Endothelial cell of umbilical vein (primary cell): ENCODE results near the gene CFI. TPM values are rescaled to one million over a fixed set of nuclear protein-coding genes. Genes with fewer than 3 reads are reported as not detected.

ENCODE experiments used
- BruUV-seq: library from RNA; stranded (reverse); fragments of 400-500 nt; replicated peaks from 2 replicates; lab custom pipeline; 2021; lab: Mats Ljungman, UMichigan
- CTCF ChIA-PET: fragments of 300-600, 350-600 bp; sonication (Branson Sonifier 250); formaldehyde crosslinking; loops from one replicate; lab custom pipeline; 2021; ENCODE audit warnings: antibody characterized with exemption, inconsistent platforms; lab: Charles Lee
- POLR2A ChIA-PET: fragments of 300-600, 350-600 bp; sonication (Branson Sonifier 250); formaldehyde crosslinking; loops from one replicate; lab custom pipeline; 2021; ENCODE audit warnings: antibody characterized with exemption, inconsistent platforms; lab: Charles Lee
- DNase-seq: peaks from one replicate; pipeline ENCODE4 v3.0.0-alpha.2; 2011; ENCODE audit warnings: low read depth, low spot score
- FAIRE-seq: peaks from 2 replicates; lab custom pipeline; 2011; peaks lifted over from hg19 to GRCh38; lab: Jason Lieb, UNC
- H2AFZ ChIP-seq: 2 replicates; pipeline ENCODE4 v1.6.0; 2012; ENCODE audit warnings: low read depth, low read length, control low read depth, inconsistent platforms
- H3K27ac ChIP-seq: 2 replicates; pipeline ENCODE4 v1.5.1; 2011; ENCODE audit warnings: low read depth, mild to moderate bottlenecking, control low read depth, low read length, moderate library complexity; ENCODE audit not compliant: insufficient read depth
- H3K27me3 ChIP-seq, 2 experiments: 2 replicates each; pipeline versions ENCODE4 v1.6.0 to v1.6.1; 2011; ENCODE audit warnings: low read length in 2 of 2, mixed read lengths in 1 of 2; ENCODE audit not compliant: control insufficient read depth in 2 of 2, insufficient read depth in 2 of 2
- H3K36me3 ChIP-seq, 2 experiments: 2 replicates in 1 of 2; 3 replicates in 1 of 2; pipeline ENCODE4 v1.5.1; 2011; ENCODE audit warnings: low read length in 2 of 2, mild to moderate bottlenecking in 1 of 2, moderate library complexity in 1 of 2; ENCODE audit not compliant: control insufficient read depth in 2 of 2, insufficient read depth in 2 of 2; ENCODE audit errors: extremely low read depth in 1 of 2
- H3K4me1 ChIP-seq: 3 replicates; pipeline ENCODE4 v1.5.1; 2011; ENCODE audit warnings: mild to moderate bottlenecking, low read length; ENCODE audit not compliant: control insufficient read depth, insufficient read depth; ENCODE audit errors: extremely low read depth
- H3K4me2 ChIP-seq: 2 replicates; pipeline ENCODE4 v1.6.1; 2011; ENCODE audit warnings: low read length, control low read depth, mixed read lengths; ENCODE audit not compliant: insufficient read depth
- H3K4me3 ChIP-seq, 3 experiments: fragments of 200-600 bp in 1 of 3; sonication (generic), shearing (Covaris generic) in 1 of 3; replicated peaks in 1 of 3; 2 replicates each; pipeline ENCODE4 v1.5.1; 2011 to 2016; ENCODE audit warnings: control low read depth in 3 of 3, low read length in 3 of 3, mild to moderate bottlenecking in 2 of 3, inconsistent platforms in 1 of 3, low read depth in 1 of 3, moderate library complexity in 1 of 3; ENCODE audit not compliant: insufficient read depth in 1 of 3
- H3K79me2 ChIP-seq: 2 replicates; pipeline ENCODE4 v1.6.0; 2012; ENCODE audit warnings: low read length, inconsistent platforms; ENCODE audit not compliant: control insufficient read depth, insufficient read depth
- H3K9ac ChIP-seq: replicated peaks from 2 replicates; pipeline ENCODE3; 2011; ENCODE audit warnings: low read length, control low read depth; ENCODE audit not compliant: insufficient read depth; ENCODE audit errors: extremely low read depth
- H3K9me1 ChIP-seq: replicated peaks from 3 replicates; pipeline ENCODE4 v1.6.0; 2011; ENCODE audit warnings: mild to moderate bottlenecking, low read length; ENCODE audit not compliant: control insufficient read depth, insufficient read depth; ENCODE audit errors: extremely low read depth
- H3K9me3 ChIP-seq: replicated peaks from 2 replicates; pipeline ENCODE4 v1.5.1; 2012; ENCODE audit warnings: low read length, inconsistent platforms; ENCODE audit not compliant: control insufficient read depth, insufficient read depth
- H4K20me1 ChIP-seq: replicated peaks from 2 replicates; pipeline ENCODE3; 2011; ENCODE audit warnings: mild to moderate bottlenecking, low read length; ENCODE audit not compliant: control insufficient read depth, insufficient read depth; ENCODE audit errors: extremely low read depth
- EZH2 ChIP-seq: IDR thresholded peaks from 2 replicates; pipeline ENCODE4 v1.6.1; 2012; ENCODE audit warnings: borderline replicate concordance, low read depth, mild to moderate bottlenecking, moderate library complexity, low read length, inconsistent platforms; ENCODE audit not compliant: severe bottlenecking
- GATA2 ChIP-seq: IDR thresholded peaks from 2 replicates; pipeline ENCODE4 v1.7.0; 2011; ENCODE audit warnings: low read depth, mild to moderate bottlenecking, moderate library complexity, mixed read lengths, low read length; ENCODE audit not compliant: insufficient read length, insufficient read depth
- MAX ChIP-seq: IDR thresholded peaks from 2 replicates; pipeline ENCODE4 v1.6.1; 2011; ENCODE audit not compliant: insufficient read depth, insufficient read length
- MYC ChIP-seq: IDR thresholded peaks from one replicate; pipeline ENCODE4 v1.6.1; 2011; ENCODE audit warnings: mild to moderate bottlenecking, low read depth, low read length
- POLR2AphosphoS5 ChIP-seq: IDR thresholded peaks from 2 replicates; pipeline ENCODE4 v1.6.1; 2012; ENCODE audit warnings: low read depth, mild to moderate bottlenecking, control low read depth, low read length, moderate library complexity; ENCODE audit not compliant: insufficient read depth
- dilution Hi-C: fragments of 300-500 bp; cut with MboI; formaldehyde crosslinking; loops from one replicate; pipeline ENCODE4 v1.15.0; 2019; ENCODE audit warnings: low sequenced_read_pairs; ENCODE audit not compliant: extremely low pct_ligation_motif_present
- intact Hi-C: fragments of 100-400 bp; cut with micrococcal nuclease; formaldehyde crosslinking; loops from one replicate; pipeline ENCODE4 v1.10.0; 2022
- polyA plus RNA-seq, 4 experiments: library from polyadenylated mRNA; depleted of rRNA in 3 of 4; stranded (reverse) in 3 of 4; unstranded in 1 of 4; fragments of >200 nt; gene quantifications; 2 replicates each; pipeline versions ENCODE4 v1.2.1 to v1.2.3, GENCODE V29; 2011 to 2012; ENCODE audit warnings: missing spikeins in 1 of 4
- total RNA-seq: library from RNA; stranded (reverse); gene quantifications from 2 replicates; pipeline ENCODE4 v1.2.3, GENCODE V29; 2021

The CFI gene
- total and polyA plus RNA-seq, 2 donors (not counting 3 experiments of a cell fraction or from before 2014, with no cell fraction given): 10.0 to 21.4 TPM

DNA sequence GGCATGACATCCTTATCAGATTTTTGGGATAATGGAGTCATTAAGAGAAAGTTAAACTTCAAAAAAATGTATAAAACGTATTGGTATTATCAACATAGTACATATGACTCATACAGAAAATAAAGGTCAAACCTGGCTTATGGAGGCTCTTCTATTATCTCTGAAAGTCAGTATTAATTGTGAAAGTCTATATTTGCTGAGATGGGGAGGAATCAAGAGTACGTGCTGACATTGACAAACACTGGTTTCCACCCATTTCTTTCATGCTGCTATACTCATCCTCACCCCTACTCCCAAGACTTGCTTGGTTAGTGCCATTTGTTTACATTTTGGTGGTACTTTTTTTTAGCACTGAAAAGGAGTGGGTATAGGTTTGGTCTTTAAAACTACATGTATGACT is 41.1 kb downstream of the CFI start:
- no peaks in the 10 kb centered on the region for H3K9me1 ChIP-seq
- H3K79me2 ChIP-seq: no peaks in the 10 kb centered on the region
- TF ChIP-seq GATA2 (no peak), MYC (no peak)
- H3K27me3 ChIP-seq: no peaks in the 10 kb centered on the region
- no peak overlapping the region for H2AFZ ChIP-seq
- H4K20me1 ChIP-seq: no peaks in the 10 kb centered on the region
- H3K9ac ChIP-seq: no peak overlapping the region
- intact Hi-C loops (no loop called here), dilution Hi-C loops (no loop called here)
- no peaks in the 10 kb centered on the region for H3K9me3 ChIP-seq
- BruUV-seq: no TSS peak
- no peaks in the 10 kb centered on the region for H3K36me3 ChIP-seq
- no peak overlapping the region for H3K4me2 ChIP-seq
- H3K27ac ChIP-seq: no peak overlapping the region
- no peak overlapping the region for H3K4me3 ChIP-seq
- no peaks in the 10 kb centered on the region for H3K4me1 ChIP-seq
- FAIRE-seq (no peak), DNase-seq (no peak)
- POLR2A ChIA-PET: no interaction called here
- CTCF ChIA-PET: no interaction called here

DNA sequence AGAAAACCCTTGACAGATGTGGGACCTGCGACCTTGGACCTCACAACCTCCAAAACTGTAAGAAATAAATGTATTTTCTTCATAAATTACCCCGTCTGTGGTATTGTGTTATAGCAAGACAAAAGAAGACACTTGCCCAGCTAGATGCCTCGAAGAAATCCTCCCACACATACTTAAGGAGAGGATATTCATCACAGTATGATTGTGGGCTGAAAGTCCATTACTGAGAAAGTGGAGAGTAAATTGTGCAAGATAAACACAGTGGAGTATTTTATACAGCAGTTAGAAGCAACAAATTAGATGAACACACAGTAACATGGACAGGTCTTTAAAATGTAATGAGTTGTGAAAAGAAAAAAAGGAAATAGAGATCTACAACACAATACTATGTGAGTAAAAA is 46.1 kb downstream of the CFI start:
- DNase-seq (no peak), FAIRE-seq (no peak)
- ChIA-PET CTCF (no interaction called here), POLR2A (no interaction called here)
- Histone ChIP-seq H3K4me1 (no peaks in the 10 kb centered on the region), H3K9ac (no peak overlapping the region), H3K9me3 (no peaks in the 10 kb centered on the region), H4K20me1 (no peaks in the 10 kb centered on the region), H3K9me1 (no peaks in the 10 kb centered on the region), H3K79me2 (no peaks in the 10 kb centered on the region), H2AFZ (no peak overlapping the region), H3K27me3 (no peaks in the 10 kb centered on the region), H3K4me3 (no peak overlapping the region), H3K36me3 (no peaks in the 10 kb centered on the region), H3K4me2 (no peak overlapping the region), H3K27ac (no peak overlapping the region)
- BruUV-seq: no TSS peak
- intact Hi-C loops: no loop called here
- dilution Hi-C loops: no loop called here
- TF ChIP-seq EZH2 (no peak), MAX (no peak), POLR2AphosphoS5 (no peak)
